Fibroblast of mammary gland (primary cell): ENCODE results near the gene RETREG1.

Experiments used
- DNase-seq: peaks from one replicate; pipeline ENCODE4 v3.0.0-alpha.2; 2010; ENCODE audit warnings: low read depth
- H3K4me3 ChIP-seq: 2 replicates; pipeline ENCODE4 v1.5.1; 2011; ENCODE audit warnings: low read depth, mild to moderate bottlenecking, low read length, moderate library complexity; ENCODE audit not compliant: control insufficient read depth
- TF ChIP-seq, protein P1 (sequence below): conservative IDR thresholded peaks from 2 replicates; pipeline ENCODE4 v1.5.1; 2011; ENCODE audit warnings: low read depth, low read length, inconsistent platforms; ENCODE audit not compliant: control insufficient read depth, insufficient read depth

Gene RETREG1

DNA sequence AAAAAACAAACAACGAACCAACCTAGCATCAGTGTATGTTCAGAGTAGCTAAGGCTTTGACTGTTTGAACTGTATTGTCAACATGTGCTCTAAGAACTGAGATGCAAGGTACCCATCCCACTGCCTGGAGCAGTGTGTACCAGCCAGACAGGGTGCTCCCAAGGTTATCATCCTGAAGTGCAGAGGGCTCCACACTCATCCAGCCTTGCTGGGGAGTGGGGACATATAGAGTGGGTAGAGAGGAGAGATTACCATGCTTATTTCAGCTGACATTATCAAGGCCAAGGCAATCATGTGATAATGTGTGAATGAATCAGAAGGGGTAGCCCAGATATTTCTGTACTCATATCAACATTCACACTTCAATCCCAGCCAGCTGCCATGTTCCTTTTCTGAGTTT lies 82.5 kb downstream of the RETREG1 start:
- TF ChIP-seq, protein P1, sequence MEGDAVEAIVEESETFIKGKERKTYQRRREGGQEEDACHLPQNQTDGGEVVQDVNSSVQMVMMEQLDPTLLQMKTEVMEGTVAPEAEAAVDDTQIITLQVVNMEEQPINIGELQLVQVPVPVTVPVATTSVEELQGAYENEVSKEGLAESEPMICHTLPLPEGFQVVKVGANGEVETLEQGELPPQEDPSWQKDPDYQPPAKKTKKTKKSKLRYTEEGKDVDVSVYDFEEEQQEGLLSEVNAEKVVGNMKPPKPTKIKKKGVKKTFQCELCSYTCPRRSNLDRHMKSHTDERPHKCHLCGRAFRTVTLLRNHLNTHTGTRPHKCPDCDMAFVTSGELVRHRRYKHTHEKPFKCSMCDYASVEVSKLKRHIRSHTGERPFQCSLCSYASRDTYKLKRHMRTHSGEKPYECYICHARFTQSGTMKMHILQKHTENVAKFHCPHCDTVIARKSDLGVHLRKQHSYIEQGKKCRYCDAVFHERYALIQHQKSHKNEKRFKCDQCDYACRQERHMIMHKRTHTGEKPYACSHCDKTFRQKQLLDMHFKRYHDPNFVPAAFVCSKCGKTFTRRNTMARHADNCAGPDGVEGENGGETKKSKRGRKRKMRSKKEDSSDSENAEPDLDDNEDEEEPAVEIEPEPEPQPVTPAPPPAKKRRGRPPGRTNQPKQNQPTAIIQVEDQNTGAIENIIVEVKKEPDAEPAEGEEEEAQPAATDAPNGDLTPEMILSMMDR: no peak

DNA sequence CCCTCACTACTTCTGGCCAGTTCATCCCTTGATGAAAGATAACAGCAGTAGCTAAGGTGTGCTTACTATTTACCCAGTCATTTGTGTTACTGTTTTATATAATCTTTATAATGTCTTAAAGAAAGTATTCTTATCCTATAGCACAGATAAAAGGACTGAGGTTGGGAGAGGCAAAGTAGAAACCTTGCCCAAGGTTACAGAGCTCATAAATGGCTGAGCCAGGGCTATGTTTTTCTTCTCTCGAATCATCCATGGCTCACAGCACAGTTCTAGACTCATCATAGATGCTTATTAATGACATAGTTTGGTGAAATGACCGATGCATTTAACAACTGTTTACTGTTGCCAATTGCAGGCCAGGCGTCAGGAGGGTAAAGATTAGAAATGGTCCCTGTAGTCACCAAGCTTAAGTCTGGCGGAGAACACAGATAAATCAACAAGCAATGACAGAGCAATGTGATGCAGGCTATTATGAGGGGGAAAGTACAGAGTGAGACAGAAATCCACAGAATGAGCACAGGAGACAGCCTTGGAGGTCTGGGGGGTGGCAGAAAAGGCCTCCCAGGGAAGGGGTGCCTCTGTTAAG lies 85.6 kb downstream of the RETREG1 start:
- TF ChIP-seq, protein P1: no peak
- no peak for DNase-seq

More for the DNA sequence above, 82.5 kb downstream of the RETREG1 start:
- H3K4me3 ChIP-seq: no peak overlapping the region
- no peak for DNase-seq

DNA sequence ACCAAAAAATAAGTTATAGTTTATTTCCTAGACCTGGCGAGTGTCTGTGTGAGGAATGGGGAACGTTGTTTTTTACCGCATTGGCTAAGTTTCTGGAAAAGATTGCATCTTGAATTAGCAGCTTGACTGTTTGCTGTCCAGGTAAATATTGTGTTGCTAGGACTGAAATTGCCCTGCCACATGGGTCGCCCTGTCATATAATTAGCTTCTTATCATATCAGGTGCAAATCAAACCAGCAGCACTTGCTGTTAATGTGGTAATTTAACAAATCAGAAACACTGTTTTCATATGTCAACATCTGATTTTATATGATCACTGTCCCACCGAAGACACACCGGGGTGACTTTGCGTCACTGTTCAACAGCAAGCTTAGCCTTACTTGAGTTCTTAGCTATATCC lies 87.5 kb downstream of the RETREG1 start:
- H3K4me3 ChIP-seq: no peak overlapping the region
- TF ChIP-seq, protein P1: no peak
- no peak for DNase-seq

More for the DNA sequence above, 85.6 kb downstream of the RETREG1 start:
- H3K4me3 ChIP-seq: no peak overlapping the region

DNA sequence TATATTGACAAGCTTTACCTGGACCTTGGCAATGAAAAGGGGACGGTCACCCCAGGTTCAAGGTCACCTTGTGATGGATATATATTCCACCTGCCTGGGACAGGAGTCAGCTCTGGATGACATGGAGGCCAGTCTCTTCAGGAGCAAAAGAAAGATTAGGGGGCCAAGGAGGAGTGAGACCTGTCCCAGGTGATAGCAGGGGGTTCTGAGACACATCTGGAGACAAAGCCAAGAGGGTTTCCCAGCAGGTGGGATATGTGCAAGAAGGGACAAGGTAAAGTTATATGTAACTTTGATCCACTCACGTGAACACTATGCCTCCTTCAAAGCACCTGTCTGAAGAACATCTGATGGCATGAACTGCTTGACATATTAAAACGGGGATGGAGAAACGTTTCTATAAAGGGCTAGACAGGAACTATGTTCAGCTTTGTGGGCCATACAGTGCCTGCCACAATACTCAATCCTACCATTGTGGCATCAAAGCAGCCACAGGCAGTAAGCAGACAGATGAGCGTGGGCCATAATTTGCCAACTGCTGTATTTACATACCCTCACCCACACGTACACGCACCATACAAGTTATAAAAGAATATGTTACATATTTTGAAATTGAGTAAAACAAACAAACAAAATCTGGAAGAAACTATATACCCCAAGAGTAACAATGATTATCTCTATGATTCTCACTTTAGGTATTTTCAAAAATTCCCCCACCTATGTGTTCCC lies 88.3 kb downstream of the RETREG1 start:
- no peak for DNase-seq
- TF ChIP-seq, protein P1: no peak
- no peak overlapping the region for H3K4me3 ChIP-seq

DNA sequence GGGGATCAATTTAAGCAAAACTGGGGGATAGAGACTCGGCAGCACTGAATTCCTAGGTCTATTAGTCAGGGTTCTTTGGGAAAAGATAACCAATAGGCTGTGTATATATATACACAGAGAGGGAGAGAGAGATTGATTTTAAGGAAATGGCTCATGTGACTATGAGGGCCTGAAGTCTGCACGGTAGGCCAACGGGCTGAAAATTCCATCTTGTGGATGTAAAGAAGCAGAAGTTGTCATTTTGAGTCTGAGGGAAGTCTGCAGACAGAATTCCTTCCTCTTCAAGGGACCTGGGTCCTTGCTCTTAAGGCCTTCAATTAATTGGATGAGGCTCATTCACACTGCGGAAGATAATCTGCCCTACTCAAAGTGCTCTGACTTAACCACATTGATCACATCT lies 91.1 kb downstream of the RETREG1 start:
- TF ChIP-seq, protein P1: no peak
- no peak for DNase-seq
- no peak overlapping the region for H3K4me3 ChIP-seq

DNA sequence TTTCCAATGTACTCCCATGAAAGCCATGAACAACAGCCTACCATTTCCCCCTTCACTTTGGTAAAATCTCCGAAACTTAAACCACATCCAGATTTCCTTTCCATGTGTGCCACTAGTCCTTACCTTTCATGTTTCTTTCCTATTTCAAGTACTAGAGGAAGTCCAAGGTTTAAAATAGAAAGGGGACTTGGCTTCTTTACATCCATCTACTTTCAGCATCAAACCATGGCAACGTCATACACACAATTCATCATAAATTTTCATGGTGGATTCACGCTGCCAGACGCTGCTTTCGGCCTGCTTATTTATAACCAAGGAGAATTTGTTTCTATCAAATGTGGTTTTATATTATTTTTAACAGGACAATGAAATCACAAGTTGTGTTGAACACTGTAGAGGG lies 92.5 kb downstream of the RETREG1 start:
- no peak for DNase-seq
- H3K4me3 ChIP-seq: no peak overlapping the region
- TF ChIP-seq, protein P1: no peak
